Measurements from ENCODE around the gene PLCXD1.

Gene PLCXD1

GRCh38 chrX:337331-337831 is 56.2 kb downstream of the PLCXD1 start:
- Histone ChIP-seq H2BK12ac (ENCODE audit: low read length) (no peak overlapping the region), H2BK120ac (ENCODE audit: insufficient read depth, low read length, poor library complexity) (no peak overlapping the region), H3K79me1 (ENCODE audit: low read length) (no peaks in the 10 kb centered on the region), H3K18ac (ENCODE audit: low read length) (no peak overlapping the region), H2AK5ac (ENCODE audit: low read length) (no peak overlapping the region), H3K4me3 (ENCODE audit: low read depth, low read length) (no peak overlapping the region), H3K14ac (ENCODE audit: low read length) (no peak overlapping the region), H2AFZ (ENCODE audit: insufficient read depth, low read length, poor library complexity) (no peak overlapping the region), H2BK5ac (ENCODE audit: low read depth, low read length, poor library complexity) (no peak overlapping the region), H3K79me2 (ENCODE audit: control insufficient read depth, insufficient read depth, low read length, poor library complexity) (no peaks in the 10 kb centered on the region), H3K27ac (ENCODE audit: low read depth, low read length) (no peak overlapping the region), H3K9me3 (ENCODE audit: insufficient read depth, low read depth, low read length) (peaks cover 21% of the 10 kb centered on the region), H4K91ac (ENCODE audit: low read depth, low read length) (no peak overlapping the region), H3K9ac (ENCODE audit: low read length) (no peak overlapping the region), H3K4me2 (ENCODE audit: low read length) (no peak overlapping the region), H3K23ac (ENCODE audit: low read length) (no peak overlapping the region), H3K36me3 (ENCODE audit: control insufficient read depth in 1 of 2, insufficient read depth in 2 of 2, low read length in 2 of 2) (peaks cover 60 to 63% of the 10 kb centered on the region in 2 experiments), H3K27me3 (ENCODE audit: insufficient read depth, low read length) (no peaks in the 10 kb centered on the region), H4K12ac (ENCODE audit: low read depth, low read length) (no peak overlapping the region), H3K4me1 (ENCODE audit: control insufficient read depth in 1 of 2, insufficient read depth in 2 of 2, low read length in 2 of 2) (no peaks in the 10 kb centered on the region), H3K4ac (ENCODE audit: low read depth, low read length) (no peak overlapping the region), H4K8ac (ENCODE audit: low read depth, low read length) (no peak overlapping the region)
- DNase-seq, result no peak
- WGBS (ENCODE audit: extremely low coverage, insufficient coverage, insufficient read length), result no CpG with 5 or more reads among the region's 38 CpGs

GRCh38 chrX:338281-338835 is 57.2 kb downstream of the PLCXD1 start:
- no peak overlapping the region for H3K9ac ChIP-seq (ENCODE audit: low read length)
- H2BK5ac ChIP-seq (ENCODE audit: low read depth, low read length, poor library complexity), result no peak overlapping the region
- no peak overlapping the region for H2AFZ ChIP-seq (ENCODE audit: insufficient read depth, low read length, poor library complexity)
- DNase-seq, result no peak
- no peak overlapping the region for H2BK12ac ChIP-seq (ENCODE audit: low read length)
- H3K18ac ChIP-seq (ENCODE audit: low read length), result no peak overlapping the region
- no peak overlapping the region for H3K4ac ChIP-seq (ENCODE audit: low read depth, low read length)
- H4K91ac ChIP-seq (ENCODE audit: low read depth, low read length), result no peak overlapping the region
- H3K4me2 ChIP-seq (ENCODE audit: low read length), result no peak overlapping the region
- H2BK120ac ChIP-seq (ENCODE audit: insufficient read depth, low read length, poor library complexity), result no peak overlapping the region
- H3K36me3 ChIP-seq (ENCODE audit: control insufficient read depth in 1 of 2, insufficient read depth in 2 of 2, low read length in 2 of 2), result peaks cover 52 to 55% of the 10 kb centered on the region in 2 experiments
- H3K23ac ChIP-seq (ENCODE audit: low read length), result no peak overlapping the region
- no CpG with 5 or more reads among the region's 53 CpGs for WGBS (ENCODE audit: extremely low coverage, insufficient coverage, insufficient read length)
- no peak overlapping the region for H3K14ac ChIP-seq (ENCODE audit: low read length)
- no peak overlapping the region for H4K12ac ChIP-seq (ENCODE audit: low read depth, low read length)
- H3K79me1 ChIP-seq (ENCODE audit: low read length), result no peaks in the 10 kb centered on the region
- no peak overlapping the region for H2AK5ac ChIP-seq (ENCODE audit: low read length)
- no peak overlapping the region for H4K8ac ChIP-seq (ENCODE audit: low read depth, low read length)
- no peaks in the 10 kb centered on the region for H3K79me2 ChIP-seq (ENCODE audit: control insufficient read depth, insufficient read depth, low read length, poor library complexity)
- H3K9me3 ChIP-seq (ENCODE audit: insufficient read depth, low read depth, low read length), result peaks cover 21% of the 10 kb centered on the region
- H3K27me3 ChIP-seq (ENCODE audit: insufficient read depth, low read length), result no peaks in the 10 kb centered on the region
- H3K4me3 ChIP-seq (ENCODE audit: low read depth, low read length), result no peak overlapping the region
- H3K27ac ChIP-seq (ENCODE audit: low read depth, low read length), result no peak overlapping the region
- no peaks in the 10 kb centered on the region for H3K4me1 ChIP-seq (ENCODE audit: control insufficient read depth in 1 of 2, insufficient read depth in 2 of 2, low read length in 2 of 2)

- no peak for DNase-seq
- Histone ChIP-seq H4K8ac (ENCODE audit: low read depth, low read length) (no peak overlapping the region), H3K9me3 (ENCODE audit: insufficient read depth, low read depth, low read length) (peaks cover 21% of the 10 kb centered on the region), H2BK12ac (ENCODE audit: low read length) (no peak overlapping the region), H3K4ac (ENCODE audit: low read depth, low read length) (no peak overlapping the region), H3K4me1 (ENCODE audit: control insufficient read depth in 1 of 2, insufficient read depth in 2 of 2, low read length in 2 of 2) (no peaks in the 10 kb centered on the region), H4K12ac (ENCODE audit: low read depth, low read length) (no peak overlapping the region), H2AFZ (ENCODE audit: insufficient read depth, low read length, poor library complexity) (no peak overlapping the region), H3K27ac (ENCODE audit: low read depth, low read length) (no peak overlapping the region), H2BK5ac (ENCODE audit: low read depth, low read length, poor library complexity) (no peak overlapping the region), H4K91ac (ENCODE audit: low read depth, low read length) (no peak overlapping the region), H3K79me2 (ENCODE audit: control insufficient read depth, insufficient read depth, low read length, poor library complexity) (no peaks in the 10 kb centered on the region), H2BK120ac (ENCODE audit: insufficient read depth, low read length, poor library complexity) (no peak overlapping the region), H2AK5ac (ENCODE audit: low read length) (no peak overlapping the region), H3K79me1 (ENCODE audit: low read length) (no peaks in the 10 kb centered on the region), H3K18ac (ENCODE audit: low read length) (no peak overlapping the region), H3K36me3 (ENCODE audit: control insufficient read depth in 1 of 2, insufficient read depth in 2 of 2, low read length in 2 of 2) (peaks cover 50 to 52% of the 10 kb centered on the region in 2 experiments), H3K9ac (ENCODE audit: low read length) (no peak overlapping the region), H3K4me2 (ENCODE audit: low read length) (no peak overlapping the region), H3K23ac (ENCODE audit: low read length) (no peak overlapping the region), H3K4me3 (ENCODE audit: low read depth, low read length) (no peak overlapping the region), H3K27me3 (ENCODE audit: insufficient read depth, low read length) (no peaks in the 10 kb centered on the region), H3K14ac (ENCODE audit: low read length) (no peak overlapping the region)
- WGBS (ENCODE audit: extremely low coverage, insufficient coverage, insufficient read length), result no CpG with 5 or more reads among the region's 44 CpGs
Observed at GRCh38 chrX:338836-339400, 57.7 kb downstream of the PLCXD1 start.

GRCh38 chrX:340121-340520 is 58.9 kb downstream of the PLCXD1 start:
- no peak overlapping the region for H3K18ac ChIP-seq (ENCODE audit: low read length)
- no peak overlapping the region for H3K4me3 ChIP-seq (ENCODE audit: low read depth, low read length)
- no peak overlapping the region for H2BK12ac ChIP-seq (ENCODE audit: low read length)
- no peak overlapping the region for H3K9ac ChIP-seq (ENCODE audit: low read length)
- H3K4me2 ChIP-seq (ENCODE audit: low read length), result no peak overlapping the region
- no peak overlapping the region for H3K14ac ChIP-seq (ENCODE audit: low read length)
- H3K9me3 ChIP-seq (ENCODE audit: insufficient read depth, low read depth, low read length), result peaks cover 26% of the 10 kb centered on the region
- no peak overlapping the region for H2AFZ ChIP-seq (ENCODE audit: insufficient read depth, low read length, poor library complexity)
- no peak overlapping the region for H2BK120ac ChIP-seq (ENCODE audit: insufficient read depth, low read length, poor library complexity)
- peaks cover 49 to 58% of the 10 kb centered on the region in 2 experiments for H3K36me3 ChIP-seq (ENCODE audit: control insufficient read depth in 1 of 2, insufficient read depth in 2 of 2, low read length in 2 of 2)
- DNase-seq, result no peak
- H3K27me3 ChIP-seq (ENCODE audit: insufficient read depth, low read length), result no peaks in the 10 kb centered on the region
- H2AK5ac ChIP-seq (ENCODE audit: low read length), result no peak overlapping the region
- no CpG with 5 or more reads among the region's 24 CpGs for WGBS (ENCODE audit: extremely low coverage, insufficient coverage, insufficient read length)
- no peaks in the 10 kb centered on the region for H3K4me1 ChIP-seq (ENCODE audit: control insufficient read depth in 1 of 2, insufficient read depth in 2 of 2, low read length in 2 of 2)
- no peak overlapping the region for H3K4ac ChIP-seq (ENCODE audit: low read depth, low read length)
- H3K79me2 ChIP-seq (ENCODE audit: control insufficient read depth, insufficient read depth, low read length, poor library complexity), result no peaks in the 10 kb centered on the region
- H4K91ac ChIP-seq (ENCODE audit: low read depth, low read length), result no peak overlapping the region
- no peaks in the 10 kb centered on the region for H3K79me1 ChIP-seq (ENCODE audit: low read length)
- no peak overlapping the region for H4K12ac ChIP-seq (ENCODE audit: low read depth, low read length)
- H3K23ac ChIP-seq (ENCODE audit: low read length), result no peak overlapping the region
- H3K27ac ChIP-seq (ENCODE audit: low read depth, low read length), result no peak overlapping the region
- no peak overlapping the region for H4K8ac ChIP-seq (ENCODE audit: low read depth, low read length)
- H2BK5ac ChIP-seq (ENCODE audit: low read depth, low read length, poor library complexity), result no peak overlapping the region
